Umbilical cord (tissue), 2 donors: ENCODE measurements around the gene DOCK2. TPM values are rescaled to one million over a fixed set of nuclear protein-coding genes. Genes with fewer than 3 reads are reported as not detected.
A peak's percentile ranks its signal among the peaks of the same experiment; 100 is the strongest.

Experiments
- DNase-seq: peaks from one replicate; pipeline ENCODE4 v3.0.0-alpha.2; 2015; ENCODE audit warnings: low spot score
- total RNA-seq: library from RNA; depleted of rRNA; stranded (reverse); fragments of >200 nt; gene quantifications from one replicate; pipeline ENCODE4 v1.2.3, GENCODE V29; 2014; ENCODE audit warnings: low replicate concordance; ENCODE audit not compliant: insufficient read depth

Gene DOCK2
- total RNA-seq, 1 donor from 2014 or later = 72.5 TPM

DNA sequence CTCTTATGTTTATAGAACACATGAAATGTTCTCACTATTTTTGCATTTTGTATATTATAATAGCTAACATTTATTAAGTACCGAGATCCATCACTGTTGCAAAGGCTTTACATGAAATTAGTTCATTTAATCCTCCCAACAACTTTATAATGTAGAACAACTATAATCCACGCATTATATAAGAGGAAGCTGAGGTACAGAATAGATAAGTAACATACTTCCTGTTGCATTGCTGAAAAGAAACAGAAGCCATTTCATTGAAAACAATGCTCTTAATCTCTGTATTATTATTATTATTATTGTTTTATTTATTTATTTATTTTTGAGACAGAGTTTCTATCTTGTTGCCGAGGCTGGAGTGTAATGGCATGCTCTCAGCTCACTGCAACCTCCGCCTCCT, 351.1 kb downstream of the DOCK2 start:
- no peak for DNase-seq

- no peak for DNase-seq
Observed at GRCh38 chr5:169988947-169989346, 351.9 kb downstream of the DOCK2 start.

- no peak for DNase-seq
Observed at GRCh38 chr5:169989365-169989764, 352.3 kb downstream of the DOCK2 start.

DNA sequence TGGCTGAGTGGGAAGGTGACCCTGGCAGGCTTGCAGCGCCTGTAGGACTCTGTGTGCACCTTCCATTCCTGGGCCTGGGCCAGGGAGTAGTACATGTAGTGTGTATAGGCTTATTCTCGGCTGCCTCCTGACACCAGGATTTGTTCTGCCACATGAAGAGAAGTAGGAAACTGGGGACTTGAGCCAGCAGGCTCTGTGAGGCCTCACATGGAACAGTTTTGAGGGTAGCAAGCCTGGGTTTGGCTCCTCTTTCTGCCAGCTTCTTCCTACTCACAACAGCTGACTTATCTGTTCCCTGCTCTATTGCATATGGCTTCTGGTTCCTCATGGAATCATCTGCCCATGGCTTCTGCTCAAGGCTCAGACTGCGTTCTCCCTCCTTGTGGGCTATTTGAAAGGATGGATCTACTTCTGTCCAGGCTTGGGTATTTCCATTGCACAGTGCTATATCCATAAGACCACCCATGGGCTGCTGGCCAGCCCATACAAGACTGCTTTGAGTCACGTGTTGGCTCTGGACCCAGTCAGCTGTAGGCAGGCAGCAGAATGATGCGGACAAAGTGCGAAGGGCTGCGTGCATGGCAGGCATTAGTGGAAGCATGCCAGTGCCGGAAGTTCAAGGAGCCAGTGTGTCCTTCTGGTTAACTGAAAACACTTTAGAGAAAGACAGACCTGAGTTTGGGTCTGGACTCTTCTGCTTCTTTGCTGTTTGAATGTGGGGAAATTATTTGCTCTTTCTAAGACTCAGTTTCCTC, 354.2 kb downstream of the DOCK2 start:
- no peak for DNase-seq

DNA sequence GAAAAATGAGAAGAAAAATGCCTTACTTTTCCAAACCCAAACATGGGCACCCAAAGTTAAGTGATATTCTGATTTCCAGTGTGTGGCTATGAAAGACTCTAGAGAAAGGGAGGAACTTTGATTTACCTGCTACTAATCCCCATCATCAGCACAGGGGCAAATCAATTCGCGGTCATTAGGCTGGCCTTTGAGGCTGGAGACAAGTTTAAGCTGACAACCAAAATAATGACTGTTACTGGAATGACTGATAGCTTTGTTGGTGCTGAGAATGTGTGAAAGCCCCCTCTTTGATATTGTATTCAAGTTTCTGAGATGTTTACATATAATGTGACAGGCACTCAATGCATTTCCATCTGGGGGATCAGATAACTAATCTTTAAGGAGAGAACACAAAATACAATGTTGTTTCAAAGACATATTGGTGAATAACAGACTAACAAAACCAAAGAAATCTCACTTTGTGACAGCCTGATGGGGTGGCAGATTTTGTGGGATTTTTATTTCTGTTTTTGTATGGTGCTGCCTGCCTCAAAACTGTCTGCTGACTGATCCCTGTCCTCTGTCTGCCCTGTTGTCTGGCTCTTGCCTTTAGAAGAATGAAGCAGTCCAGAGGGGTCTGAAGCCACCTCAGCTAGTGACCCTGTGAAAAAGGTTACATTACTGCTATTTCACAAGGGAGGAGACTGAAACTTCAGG, 355.9 kb downstream of the DOCK2 start:
- DNase-seq = no peak

- DNase-seq = no peak
Observed at GRCh38 chr5:169993485-169993790, 356.4 kb downstream of the DOCK2 start.

- no peak for DNase-seq
Observed at GRCh38 chr5:169997798-169998197, 360.7 kb downstream of the DOCK2 start.

GRCh38 chr5:169999621-170000020, 362.5 kb downstream of the DOCK2 start:
- DNase-seq = no peak

GRCh38 chr5:170000155-170000554, 363.1 kb downstream of the DOCK2 start:
- DNase-seq = no peak

- DNase-seq = no peak
Observed at GRCh38 chr5:170006021-170006420, 368.9 kb downstream of the DOCK2 start.

- peak; percentile 19 for DNase-seq
Observed at GRCh38 chr5:170008376-170008775, 371.3 kb downstream of the DOCK2 start.

DNA sequence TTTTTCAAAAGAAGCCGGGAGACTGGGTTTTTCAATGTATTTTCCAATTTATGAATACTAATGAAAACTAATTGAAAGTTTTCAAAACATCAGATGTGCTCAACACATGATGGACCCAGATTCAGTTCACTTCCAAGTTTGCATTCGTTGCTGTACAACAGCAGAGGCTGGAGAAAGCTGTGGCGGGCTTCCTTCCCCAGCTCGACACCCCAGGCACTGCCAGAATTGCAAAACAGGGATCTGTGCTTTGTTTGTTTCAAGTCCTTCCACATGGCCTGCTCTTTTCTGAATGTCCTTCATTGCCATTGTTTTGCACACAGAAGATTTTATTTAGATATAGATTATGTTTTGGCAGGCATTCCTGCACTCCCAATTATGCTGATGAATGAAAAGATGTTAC, 373.5 kb downstream of the DOCK2 start:
- DNase-seq = no peak

DNA sequence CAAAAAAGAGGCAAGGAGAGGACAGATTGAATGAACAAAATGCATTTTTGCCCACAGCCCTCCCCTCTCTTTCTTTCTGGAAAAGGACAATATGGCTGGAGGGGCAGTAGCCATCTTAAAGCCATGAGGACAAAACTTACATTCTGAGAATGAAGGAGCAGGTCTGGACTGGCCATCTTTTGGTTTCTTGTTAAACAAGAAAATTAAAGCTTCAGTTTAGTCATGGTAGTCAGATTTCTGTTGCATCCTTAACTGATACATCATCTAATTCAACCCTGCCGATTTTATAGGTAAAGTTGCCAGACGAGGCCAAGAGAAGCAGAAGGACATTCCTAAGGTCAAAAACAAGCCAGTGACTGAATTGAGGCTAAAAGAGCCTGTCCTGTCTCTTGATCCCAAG, 374.7 kb downstream of the DOCK2 start:
- no peak for DNase-seq

DNA sequence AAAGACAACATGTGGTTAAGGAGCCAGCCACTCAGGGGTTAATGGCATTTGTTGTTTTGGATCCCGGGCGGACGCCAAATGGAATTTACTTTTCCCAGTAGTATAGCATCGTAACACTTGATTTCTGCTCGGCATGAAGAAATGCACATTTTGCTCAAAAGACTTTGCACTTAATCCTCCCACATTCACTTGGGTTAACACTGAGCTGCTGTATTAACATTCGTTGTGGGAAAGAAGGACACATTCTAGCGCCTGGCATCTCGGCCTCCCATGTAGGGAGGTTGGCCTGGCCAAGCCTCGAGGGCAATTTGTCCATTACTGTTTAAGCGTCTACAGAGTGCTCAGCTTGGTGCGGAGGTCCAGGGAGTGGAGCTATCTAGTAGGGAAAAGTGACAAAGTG, 375.5 kb downstream of the DOCK2 start:
- DNase-seq = no peak

DNA sequence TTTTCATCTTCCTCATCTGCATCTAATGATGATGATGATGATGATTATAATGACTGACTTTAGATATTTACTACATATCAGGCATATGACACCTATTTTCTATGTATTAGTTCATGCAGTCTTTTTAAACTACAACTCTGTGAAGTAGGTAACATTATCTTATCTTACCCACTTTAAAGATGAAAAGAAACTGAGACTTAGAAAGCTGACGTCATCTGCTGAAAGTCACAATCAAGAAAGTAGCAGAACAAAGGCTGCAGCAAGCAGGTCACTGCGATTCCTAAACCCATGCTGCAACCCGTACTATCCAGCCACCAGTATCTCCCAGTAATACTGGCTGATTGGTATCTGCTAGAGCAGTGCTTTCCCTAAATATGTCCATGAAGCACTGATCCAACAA, 383.3 kb downstream of the DOCK2 start:
- no peak for DNase-seq

DNA sequence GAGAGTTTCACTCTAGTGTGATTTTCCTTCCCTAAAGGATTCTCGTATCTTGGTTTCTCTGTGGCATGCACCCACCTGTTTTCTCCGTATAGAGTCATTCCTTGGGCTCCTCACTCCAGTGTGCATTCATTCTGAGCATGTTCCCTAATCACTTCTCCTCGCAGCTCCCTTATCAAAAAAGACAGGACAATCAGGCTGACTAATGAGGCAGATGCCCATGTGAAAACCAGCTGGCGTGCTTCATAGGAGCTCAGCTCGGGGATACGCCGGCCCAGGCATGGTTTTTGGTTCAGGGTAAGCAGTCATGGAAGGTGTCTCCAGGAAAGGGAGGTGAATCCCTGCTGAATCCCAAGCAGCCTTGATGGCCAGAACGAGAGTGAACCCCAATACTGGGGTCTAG, 384.4 kb downstream of the DOCK2 start:
- DNase-seq = no peak

GRCh38 chr5:170025853-170026252, 388.8 kb downstream of the DOCK2 start:
- no peak for DNase-seq

- no peak for DNase-seq
Observed at GRCh38 chr5:170028124-170028523, 391.0 kb downstream of the DOCK2 start.

GRCh38 chr5:170034231-170034630, 397.2 kb downstream of the DOCK2 start:
- DNase-seq = no peak

DNA sequence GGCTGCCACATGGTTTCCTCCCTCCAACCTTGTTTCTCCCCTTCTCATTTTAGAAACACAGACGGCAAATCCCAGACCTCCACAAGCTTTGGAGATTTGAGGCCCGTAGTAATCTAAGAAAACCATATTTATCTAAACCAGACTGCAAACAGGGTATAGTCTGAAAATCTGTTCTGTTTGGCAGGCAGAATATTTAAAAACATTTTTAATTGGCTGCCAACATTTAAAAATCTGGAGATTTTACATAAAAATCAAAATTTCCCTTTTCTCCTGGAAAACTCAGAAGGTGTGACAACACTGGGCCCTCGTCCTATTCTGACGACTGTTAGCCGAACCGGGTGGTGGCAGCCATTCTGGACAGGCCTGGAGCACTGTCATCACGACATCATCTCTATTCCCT, 401.2 kb downstream of the DOCK2 start:
- no peak for DNase-seq

DNA sequence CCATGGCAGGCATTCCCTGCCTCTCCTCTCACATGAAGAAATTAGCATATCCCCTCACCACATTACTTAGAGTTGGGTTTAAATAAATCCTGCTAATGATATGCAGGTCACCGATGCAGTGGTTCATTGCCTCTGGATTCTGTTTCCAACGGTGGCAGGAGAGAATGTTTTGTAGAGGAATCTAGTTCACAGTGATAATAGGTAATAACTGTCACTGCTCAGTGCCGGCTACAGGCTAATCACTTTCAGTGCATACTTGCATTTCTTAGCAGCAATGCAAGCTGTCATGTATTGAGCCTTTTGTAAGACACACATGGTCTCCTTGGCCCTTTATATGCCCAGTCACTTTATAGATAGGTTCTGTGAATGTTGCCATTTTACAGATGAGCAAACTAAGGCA, 402.8 kb downstream of the DOCK2 start:
- DNase-seq = no peak

- no peak for DNase-seq
Observed at GRCh38 chr5:170046241-170046640, 409.2 kb downstream of the DOCK2 start.

DNA sequence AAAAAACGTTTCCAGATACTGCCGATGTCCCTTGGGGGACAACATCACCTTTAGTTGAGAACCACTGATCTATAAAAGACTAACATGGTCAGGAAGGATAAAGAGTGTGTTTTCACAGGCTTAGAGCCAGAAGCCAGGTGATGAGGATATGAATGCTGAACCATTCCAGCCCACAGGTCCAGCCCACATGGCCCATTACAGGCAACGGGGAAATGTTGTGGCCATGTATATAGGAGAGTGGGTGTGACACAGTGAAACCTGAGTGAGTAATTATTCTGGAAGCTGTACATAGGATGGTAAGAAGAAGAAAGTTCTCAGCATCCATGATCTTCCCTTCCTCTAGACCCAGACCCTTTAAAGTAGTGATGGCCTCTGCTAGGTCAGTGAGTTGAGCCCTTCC, 412.6 kb downstream of the DOCK2 start:
- no peak for DNase-seq

DNA sequence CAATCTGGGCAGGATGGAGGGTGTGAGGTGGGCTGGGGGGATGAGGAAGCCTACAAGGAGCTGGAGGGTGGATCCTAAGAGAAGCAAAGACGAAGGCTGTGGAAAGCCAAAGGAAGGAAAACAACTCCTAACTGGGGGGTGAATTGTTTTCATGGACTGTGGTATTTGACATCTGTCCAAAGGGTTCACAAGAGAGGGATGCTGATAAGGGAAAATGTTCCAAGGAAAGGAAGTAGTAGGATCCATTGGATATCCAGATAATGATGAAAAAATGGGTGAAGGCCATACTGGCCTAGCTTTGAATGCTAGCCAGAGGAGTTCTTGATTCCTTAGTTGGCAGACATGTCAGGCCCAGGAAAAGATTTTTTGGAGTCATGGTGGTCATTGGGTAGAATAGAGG, 416.8 kb downstream of the DOCK2 start:
- DNase-seq = peak; percentile 8
